GM18511 (cell line): ENCODE measurements around the gene TM4SF20.
A peak's percentile ranks its signal among the peaks of the same experiment; 100 is the strongest.
"Not testable (repeated sequence)": the region's sequence is repeated elsewhere in the genome, so short reads cannot be mapped to it uniquely, and the experiment has no call there.

Source experiments
- ATAC-seq: cut with Tn5 transposase; IDR thresholded peaks from one replicate; pipeline ENCODE4 v1.9.1; 2021; ENCODE audit warnings: mild to moderate bottlenecking, moderate library complexity; ENCODE audit not compliant: unreplicated experiment

TM4SF20 gene

GRCh38 chr2:227368574-227368973 lies 10.5 kb downstream of the TM4SF20 start:
- ATAC-seq = no peak

- no peak for ATAC-seq
Measured at GRCh38 chr2:227367427-227367795, 11.7 kb downstream of the TM4SF20 start.

GRCh38 chr2:227366769-227367426 lies 12.2 kb downstream of the TM4SF20 start:
- ATAC-seq = no peak

GRCh38 chr2:227365833-227366232 lies 13.3 kb downstream of the TM4SF20 start:
- ATAC-seq = no peak

GRCh38 chr2:227364585-227365263 lies 14.4 kb downstream of the TM4SF20 start:
- ATAC-seq = not testable (repeated sequence)

GRCh38 chr2:227363756-227364155 lies 15.3 kb downstream of the TM4SF20 start:
- ATAC-seq = no peak

- ATAC-seq = no peak
Measured at GRCh38 chr2:227360351-227360750, 18.8 kb downstream of the TM4SF20 start.

- peak; percentile 91 for ATAC-seq
Measured at GRCh38 chr2:227351639-227352038, 27.5 kb downstream of the TM4SF20 start.

GRCh38 chr2:227349989-227350612 lies 29.0 kb downstream of the TM4SF20 start:
- no peak for ATAC-seq

- no peak for ATAC-seq
Measured at GRCh38 chr2:227348324-227348723, 30.8 kb downstream of the TM4SF20 start.

- no peak for ATAC-seq
Measured at GRCh38 chr2:227347117-227347516, 32.0 kb downstream of the TM4SF20 start.

GRCh38 chr2:227344231-227344630 lies 34.9 kb downstream of the TM4SF20 start:
- no peak for ATAC-seq

GRCh38 chr2:227341553-227341952 lies 37.6 kb downstream of the TM4SF20 start:
- ATAC-seq = no peak

- ATAC-seq = no peak
Measured at GRCh38 chr2:227340106-227340505, 39.0 kb downstream of the TM4SF20 start.

- ATAC-seq = no peak
Measured at GRCh38 chr2:227339098-227339599, 40.0 kb downstream of the TM4SF20 start.

GRCh38 chr2:227337442-227337841 lies 41.7 kb downstream of the TM4SF20 start:
- ATAC-seq = no peak

GRCh38 chr2:227335713-227336112 lies 43.4 kb downstream of the TM4SF20 start:
- ATAC-seq = no peak

- ATAC-seq = no peak
Measured at GRCh38 chr2:227326783-227327182, 52.3 kb downstream of the TM4SF20 start.

GRCh38 chr2:227325839-227326195 lies 53.3 kb downstream of the TM4SF20 start:
- ATAC-seq = peak; percentile 12

- ATAC-seq = peak; percentile 97
Measured at GRCh38 chr2:227324995-227325838, 53.9 kb downstream of the TM4SF20 start, which contains the start of gene MFF. TSS of gene MFF (plus strand) at chr2:227325251. CDS start at chr2:227330666, 5,415 bp downstream.

GRCh38 chr2:227324642-227324994 lies 54.5 kb downstream of the TM4SF20 start:
- peak; percentile 22 for ATAC-seq
